GM19438 (cell line): Measurements from ENCODE around the gene DCTPP1.
"Not testable (repeated sequence)": the region's sequence is repeated elsewhere in the genome, so short reads cannot be mapped to it uniquely, and the experiment has no call there.

Experiments used
- ATAC-seq: cut with Tn5 transposase; IDR thresholded peaks from one replicate; pipeline ENCODE4 v1.9.1; 2021; ENCODE audit warnings: low read depth; ENCODE audit not compliant: unreplicated experiment

DCTPP1 gene

DNA sequence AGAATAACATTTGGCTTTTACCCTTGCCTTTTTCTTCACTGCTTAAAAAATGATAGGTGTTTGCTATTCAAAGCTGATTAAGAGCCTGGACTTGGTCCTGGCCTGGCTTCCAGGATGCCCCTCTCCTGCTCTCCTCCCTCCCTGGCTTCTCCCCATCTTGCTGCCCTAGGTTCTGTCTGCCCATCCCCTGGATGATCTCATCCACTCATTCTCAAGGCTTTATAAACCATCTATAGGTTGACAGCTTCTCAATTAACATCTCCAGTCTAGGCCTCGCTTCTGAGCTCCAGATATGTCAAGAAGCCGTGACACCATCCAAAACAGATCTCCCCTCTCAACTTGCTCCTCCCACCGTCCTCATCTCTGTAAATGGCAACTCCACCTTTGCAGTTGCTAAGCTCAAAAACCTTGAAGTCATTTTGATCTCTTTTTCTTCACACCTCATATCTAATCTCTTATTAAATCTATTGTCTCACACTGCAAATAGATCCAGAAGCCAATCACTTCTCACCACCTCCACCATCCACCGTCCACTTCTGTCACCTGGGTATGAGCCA lies 13.7 kb downstream of the DCTPP1 start:
- ATAC-seq: no peak

DNA sequence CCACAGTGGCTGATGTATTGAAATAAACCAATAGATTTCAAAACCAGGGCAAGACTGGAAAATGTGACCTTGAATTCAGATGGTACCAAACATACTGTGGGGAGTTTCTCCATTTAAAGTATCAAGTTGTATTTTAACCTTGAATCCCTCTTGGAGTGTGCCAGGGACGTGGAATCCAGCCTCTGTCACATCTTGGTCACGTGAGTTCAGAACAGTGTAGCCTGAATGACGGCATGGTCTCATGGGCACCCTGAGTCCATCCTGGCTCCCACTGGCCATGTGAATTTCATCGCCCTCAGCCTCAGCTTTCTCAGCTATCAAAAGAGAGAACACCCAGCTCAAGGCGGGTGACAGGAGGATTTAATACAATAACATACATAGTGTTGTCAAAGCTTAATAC lies 15.7 kb downstream of the DCTPP1 start:
- no peak for ATAC-seq

DNA sequence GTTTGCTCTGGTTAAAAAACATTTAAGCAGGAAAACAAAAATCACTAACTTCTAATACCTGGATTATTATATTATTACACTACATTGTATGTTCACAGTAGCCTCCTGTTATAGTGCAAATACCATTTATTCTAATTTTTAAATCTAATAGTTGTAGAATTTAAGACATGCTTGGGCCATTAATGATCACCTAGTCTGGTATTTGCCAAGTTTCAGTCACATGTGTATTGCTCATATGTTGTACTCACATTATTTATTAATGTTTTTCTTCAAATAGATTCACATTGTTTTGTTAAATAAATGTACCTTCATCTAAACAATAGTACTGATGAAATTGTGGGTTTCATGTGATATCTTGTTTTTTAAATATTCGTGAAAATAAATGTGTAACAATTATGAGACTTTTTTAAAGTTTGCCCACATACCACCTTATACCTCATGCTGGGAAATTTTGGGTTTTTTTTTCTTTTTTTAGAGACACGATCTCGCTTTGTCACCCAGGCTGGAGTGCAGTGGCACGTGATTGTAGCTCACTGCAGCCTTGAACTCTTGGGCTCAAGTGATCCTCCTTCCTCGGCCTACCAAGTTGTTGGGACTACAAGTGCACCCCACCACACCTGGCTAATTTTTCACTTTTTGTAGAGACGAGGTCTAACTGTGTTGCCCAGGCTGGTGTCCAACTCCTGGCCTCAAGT lies 16.6 kb downstream of the DCTPP1 start:
- no peak for ATAC-seq

DNA sequence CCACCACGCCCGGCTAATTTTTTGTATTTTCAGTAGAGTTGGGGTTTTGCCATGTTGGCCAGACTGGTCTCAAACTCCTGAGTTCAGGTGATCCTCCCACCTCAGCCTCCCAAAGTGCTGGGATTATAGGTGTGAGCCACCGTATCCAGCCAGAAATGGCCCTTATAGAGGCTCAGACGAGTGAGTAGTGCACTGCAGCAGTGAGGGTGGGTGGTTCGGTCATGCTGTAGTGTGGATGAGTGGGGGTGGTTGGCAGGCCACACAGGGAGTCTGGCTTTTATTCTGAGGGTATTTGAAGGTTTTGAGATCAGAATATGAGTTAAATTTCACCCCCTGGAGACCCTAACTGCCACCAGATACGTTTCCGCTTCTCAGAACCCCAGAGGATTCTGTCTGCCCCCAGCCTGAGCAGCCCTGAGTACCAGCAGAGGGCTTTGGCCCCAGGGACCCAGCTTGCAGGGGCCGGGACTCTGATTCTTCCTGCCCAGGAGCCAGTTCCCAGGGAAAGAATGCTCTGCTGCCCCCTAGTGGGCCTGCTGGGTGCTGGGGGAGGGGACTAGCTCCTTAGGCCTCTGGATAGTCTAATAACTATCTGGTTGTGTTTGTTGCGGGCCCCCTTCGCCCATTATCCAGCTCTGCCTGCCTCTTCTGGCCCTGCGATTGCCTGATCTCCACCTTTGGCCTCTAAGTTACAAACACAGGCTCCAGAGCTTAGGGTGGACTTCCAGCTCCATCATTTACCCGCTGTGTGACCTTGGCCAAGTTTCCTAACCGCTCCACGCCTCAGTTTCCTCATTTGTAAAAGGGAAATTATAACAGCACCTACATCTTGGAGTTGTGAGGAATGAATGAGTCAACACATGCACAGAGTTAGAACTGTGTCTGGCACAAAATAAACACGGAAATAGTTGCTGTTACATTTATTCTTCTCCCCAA lies 20.4 kb downstream of the DCTPP1 start:
- no peak for ATAC-seq

DNA sequence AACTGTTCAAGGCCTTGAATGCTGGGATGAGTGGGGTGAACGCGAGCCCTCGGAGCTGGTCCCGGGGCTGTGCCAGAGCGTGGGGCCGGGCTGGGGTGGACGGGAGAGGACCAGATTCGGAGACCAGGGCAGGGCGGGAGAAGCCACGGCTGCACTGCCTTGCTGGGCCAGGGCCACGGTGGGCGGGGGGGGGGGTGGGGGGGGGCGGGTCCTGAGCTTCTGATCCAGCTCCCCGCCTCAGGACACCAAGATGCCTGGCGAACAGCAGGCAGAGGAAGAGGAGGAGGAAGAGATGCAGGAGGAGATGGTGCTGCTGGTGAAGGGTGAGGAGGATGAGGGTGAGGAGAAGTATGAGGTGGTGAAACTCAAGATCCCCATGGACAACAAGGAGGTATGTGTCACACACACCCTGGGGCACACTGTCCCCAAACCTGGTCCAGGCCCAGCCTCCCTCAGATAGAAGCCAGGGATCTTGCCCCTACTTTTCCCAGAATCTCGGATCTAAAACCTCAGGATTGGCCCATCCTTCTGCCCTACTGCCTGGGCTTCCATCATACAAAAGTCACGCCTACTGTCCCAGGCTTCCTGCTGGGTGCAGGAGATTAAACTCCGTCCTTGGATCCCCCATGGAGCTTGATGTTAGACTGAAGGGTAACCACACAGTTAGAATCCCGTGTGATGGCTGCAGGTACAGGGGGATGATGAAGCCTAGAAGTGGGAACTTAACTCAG lies 21.9 kb downstream of the DCTPP1 start:
- peak; percentile 6 for ATAC-seq

DNA sequence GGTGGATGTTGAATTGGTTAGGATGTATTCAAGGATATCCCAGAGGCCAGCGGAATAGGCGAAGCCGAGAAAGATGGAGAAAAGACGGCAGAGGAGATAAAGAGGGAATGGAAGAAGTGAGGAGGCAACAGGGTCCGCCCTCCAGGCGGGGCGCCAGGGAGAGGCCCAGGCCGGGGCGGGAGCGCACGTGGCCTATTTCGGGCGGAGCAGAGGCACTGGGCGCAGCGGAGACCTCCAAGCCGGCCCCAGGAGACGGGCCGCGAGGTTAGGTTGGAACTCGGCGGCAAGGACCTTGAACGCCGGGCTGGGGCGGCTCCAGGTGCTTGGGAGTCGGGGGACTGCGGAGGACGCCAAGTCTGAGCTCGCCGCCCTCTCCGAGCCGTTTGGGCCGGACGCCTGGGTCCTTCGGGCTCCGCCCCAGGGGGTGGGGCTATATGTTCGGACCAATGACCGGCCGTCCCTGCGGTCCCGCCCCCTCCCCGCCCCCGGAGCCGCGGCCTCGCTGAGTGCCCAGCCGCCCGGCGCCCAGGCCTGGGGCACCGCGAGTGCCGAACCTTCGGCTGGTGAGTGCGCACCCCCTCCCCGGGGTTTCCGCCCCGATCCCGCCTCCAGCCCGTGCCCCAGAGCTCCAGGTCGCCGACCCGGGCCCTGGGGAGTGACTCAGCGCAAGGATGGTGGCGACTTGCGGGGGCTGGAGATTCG lies 22.6 kb downstream of the DCTPP1 start, which contains the start of gene ZNF771:
Gene ZNF771, plus strand, starts transcription at position 505 of the 702 bp plus-strand sequence. CDS start 448 bp downstream, outside the sequence.
- peak; percentile 74 for ATAC-seq

DNA sequence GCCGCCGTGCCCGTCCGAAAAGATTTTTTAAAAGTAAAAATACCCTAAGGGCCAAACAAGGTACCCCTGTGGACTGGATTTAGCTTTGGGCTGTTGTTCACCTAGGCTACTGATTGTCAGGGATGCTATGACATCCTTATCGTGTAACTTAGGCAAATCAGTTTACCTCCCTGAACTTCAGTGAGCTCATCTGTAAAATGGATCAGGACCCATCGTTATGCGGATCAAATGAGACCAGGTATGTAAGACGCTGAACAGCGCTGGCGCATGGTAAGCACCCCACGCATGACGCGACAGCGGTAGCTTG lies 23.1 kb downstream of the DCTPP1 start:
- no peak for ATAC-seq

DNA sequence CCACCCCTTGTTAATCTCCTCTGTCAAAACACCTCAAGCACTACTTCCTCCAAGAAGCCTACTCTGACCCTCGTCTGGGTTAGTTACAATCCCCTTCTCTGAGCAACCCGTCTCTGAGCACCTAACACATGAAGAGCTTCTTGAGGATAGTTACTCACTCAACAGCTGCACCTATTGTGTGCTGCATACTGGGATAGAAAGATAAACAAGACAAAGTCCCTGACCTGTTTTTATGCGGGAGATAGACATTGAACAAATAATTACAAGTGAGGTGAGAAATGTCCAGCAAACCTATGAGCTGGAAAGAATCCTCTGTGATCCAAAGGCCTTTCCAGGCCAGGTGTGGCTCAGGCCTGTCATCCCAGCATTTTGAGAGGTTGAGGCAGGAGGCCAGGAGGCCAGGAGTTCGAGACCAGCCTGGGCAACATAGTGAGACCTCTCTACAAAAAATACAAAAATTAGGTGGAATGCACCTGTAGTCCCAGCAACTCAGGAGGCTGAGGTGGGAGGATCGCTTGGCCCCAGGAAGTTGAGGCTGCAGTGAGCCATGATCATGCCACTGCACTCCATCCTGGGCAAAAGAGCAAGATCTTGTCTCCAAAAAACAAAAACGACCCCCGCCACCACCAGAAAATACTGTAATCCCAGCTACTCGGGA lies 27.9 kb downstream of the DCTPP1 start:
- no peak for ATAC-seq

DNA sequence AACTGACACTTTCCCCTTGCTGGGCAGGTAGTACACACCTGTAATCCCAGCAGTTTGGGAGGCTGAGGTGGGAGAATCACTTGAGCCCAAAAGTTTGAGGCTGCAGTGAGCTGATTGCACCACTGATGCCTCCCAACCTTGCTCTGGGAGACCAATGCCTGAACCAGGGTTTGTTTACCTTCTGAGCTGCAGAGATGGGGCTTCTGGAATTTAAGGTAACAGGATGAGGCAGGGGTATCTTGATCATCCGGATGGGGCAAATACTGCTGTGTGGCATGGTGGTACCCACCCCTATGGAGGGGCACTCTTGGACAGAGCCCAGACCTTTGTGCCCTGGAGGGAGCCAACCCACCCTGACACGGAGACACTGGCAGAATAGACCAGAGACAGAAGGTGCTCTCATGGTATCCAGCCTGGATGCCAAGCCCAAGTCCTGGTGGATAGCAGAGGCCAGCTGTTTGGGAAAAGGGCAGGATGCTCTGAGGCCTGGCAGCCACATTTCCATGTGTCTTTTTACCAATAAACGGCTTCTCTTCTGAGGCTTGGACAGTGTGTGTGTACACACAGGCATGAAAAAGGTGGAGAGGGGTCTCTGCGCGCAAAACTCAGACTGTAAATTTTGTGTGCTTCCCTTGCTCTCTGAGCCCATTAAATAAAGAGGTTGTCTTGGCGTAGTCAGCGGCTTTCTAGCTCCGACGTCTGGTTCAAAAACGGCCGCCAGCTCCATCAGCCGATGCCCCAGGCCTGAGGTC lies 30.2 kb downstream of the DCTPP1 start:
- ATAC-seq: no peak

DNA sequence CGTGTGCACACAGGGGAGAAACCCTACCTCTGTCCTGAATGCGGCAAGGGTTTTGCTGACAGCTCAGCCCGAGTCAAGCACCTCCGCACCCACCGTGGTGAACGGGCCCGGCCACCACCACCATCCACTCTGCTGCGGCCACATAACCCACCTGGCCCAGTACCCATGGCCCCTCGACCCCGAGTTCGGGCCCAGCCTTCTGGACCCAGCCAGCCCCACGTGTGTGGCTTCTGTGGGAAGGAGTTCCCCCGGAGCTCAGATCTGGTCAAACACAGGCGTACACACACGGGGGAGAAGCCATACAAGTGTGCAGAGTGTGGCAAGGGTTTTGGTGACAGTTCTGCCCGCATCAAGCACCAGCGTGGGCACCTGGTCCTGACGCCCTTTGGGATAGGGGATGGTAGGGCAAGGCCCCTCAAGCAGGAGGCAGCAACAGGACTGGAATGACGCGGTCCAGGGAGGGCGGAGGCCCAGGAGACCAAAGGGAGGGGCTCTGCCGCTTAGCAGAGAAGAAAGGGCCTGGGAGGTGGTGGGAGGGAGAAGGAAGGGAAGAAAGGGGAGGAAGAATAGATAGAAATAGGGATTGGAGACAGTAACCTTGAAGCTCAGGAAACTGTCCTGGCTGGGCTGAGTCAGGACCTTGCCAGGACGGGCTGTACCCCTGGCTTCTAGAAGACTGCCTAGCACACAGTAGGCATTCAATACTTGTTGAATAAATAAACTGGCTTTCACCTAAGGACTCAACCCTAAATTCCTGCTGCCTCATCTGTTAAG lies 31.0 kb downstream of the DCTPP1 start:
- no peak for ATAC-seq

DNA sequence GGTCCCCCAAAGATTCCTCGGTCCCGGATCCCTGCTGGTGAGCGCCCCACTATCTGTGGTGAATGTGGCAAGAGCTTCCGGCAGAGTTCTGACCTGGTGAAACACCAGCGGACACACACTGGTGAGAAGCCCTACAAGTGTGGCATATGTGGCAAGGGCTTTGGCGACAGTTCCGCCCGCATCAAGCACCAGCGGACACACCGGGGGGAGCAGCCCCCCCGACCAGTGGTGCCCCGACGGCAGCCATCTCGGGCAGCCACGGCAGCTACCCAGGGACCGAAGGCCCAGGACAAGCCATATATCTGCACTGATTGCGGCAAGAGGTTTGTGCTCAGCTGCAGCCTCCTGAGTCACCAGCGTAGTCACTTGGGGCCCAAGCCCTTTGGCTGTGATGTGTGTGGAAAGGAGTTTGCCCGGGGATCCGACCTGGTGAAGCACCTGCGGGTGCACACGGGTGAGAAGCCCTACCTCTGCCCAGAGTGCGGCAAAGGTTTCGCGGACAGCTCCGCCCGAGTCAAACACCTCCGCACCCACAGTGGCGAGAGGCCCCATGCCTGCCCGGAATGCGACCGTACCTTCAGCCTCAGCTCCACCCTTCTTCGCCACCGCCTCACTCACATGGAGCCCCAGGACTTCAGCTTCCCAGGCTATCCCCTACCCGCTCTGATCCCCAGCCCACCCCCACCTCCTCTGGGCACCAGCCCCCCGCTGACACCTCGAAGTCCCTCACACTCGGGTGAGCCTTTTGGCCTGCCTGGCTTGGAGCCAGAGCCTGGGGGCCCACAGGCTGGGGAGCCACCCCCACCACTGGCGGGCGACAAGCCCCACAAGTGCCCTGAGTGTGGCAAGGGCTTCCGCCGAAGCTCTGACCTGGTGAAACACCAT lies 31.8 kb downstream of the DCTPP1 start:
- no peak for ATAC-seq

DNA sequence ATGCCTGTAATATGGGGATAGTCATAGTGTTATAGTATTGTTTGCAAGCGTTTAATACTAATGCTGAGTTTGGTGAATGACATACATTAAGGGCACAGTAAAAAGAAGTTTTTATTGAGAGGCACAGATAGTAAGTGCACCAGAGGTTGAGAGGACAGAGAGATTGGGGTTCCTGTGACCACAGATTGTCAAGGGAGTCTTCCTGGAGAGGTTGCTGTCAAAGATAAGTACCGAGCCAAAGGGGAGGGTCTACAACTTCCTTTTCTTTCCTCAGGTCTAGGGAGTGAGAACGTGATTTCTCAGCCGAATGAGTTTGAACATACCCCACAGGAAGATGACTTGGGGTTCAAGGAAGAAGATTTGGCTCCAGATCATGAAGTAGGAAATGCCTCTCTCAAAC lies 32.8 kb downstream of the DCTPP1 start:
- ATAC-seq: no peak

DNA sequence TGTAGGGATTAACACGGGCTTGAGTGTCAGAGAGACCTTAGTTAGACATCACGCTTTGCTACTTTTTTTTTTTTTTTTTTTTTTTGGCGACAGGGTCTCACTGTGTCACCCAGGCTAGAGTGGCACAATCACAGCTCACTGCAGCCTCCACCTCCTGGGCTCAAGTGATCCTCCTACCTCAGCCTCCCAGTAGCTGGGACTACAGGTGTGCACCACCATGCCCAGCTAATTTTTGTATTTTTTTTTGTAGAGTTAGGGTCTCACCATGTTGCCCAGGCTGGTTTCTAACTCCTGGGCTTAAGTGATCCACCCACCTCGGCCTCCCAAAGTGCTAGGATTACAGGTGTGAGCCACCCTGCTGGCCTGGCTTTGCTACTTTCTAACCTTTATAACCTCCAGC lies 33.2 kb downstream of the DCTPP1 start:
- not testable (repeated sequence) for ATAC-seq

DNA sequence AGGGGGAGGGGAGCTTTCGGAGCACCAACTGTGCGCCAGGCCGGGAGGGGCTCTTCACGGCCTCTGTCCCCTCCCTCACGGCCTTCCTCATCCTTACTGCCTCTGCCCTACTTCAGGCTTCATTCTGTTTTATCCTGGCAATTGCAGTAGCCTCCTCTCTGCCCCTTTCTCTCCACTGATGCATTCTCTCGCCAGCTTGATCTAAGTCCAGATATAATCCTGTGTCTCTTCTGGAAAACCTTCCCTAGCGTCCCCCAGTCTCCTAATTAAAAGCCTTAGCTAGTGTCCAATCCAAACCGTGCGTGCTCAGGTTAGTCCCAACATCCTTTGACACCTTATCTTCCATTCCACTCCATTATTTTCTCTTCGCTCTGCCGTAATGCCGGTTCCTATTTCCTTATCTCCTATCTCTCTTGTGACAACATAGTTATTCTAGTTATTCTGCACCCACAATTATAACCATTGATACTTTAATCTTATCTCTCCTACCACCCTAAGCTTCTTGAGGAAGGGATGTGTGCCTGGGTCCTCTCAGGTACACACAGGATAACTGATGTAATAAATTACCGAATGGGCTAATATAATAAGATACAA lies 33.7 kb downstream of the DCTPP1 start:
- ATAC-seq: no peak

DNA sequence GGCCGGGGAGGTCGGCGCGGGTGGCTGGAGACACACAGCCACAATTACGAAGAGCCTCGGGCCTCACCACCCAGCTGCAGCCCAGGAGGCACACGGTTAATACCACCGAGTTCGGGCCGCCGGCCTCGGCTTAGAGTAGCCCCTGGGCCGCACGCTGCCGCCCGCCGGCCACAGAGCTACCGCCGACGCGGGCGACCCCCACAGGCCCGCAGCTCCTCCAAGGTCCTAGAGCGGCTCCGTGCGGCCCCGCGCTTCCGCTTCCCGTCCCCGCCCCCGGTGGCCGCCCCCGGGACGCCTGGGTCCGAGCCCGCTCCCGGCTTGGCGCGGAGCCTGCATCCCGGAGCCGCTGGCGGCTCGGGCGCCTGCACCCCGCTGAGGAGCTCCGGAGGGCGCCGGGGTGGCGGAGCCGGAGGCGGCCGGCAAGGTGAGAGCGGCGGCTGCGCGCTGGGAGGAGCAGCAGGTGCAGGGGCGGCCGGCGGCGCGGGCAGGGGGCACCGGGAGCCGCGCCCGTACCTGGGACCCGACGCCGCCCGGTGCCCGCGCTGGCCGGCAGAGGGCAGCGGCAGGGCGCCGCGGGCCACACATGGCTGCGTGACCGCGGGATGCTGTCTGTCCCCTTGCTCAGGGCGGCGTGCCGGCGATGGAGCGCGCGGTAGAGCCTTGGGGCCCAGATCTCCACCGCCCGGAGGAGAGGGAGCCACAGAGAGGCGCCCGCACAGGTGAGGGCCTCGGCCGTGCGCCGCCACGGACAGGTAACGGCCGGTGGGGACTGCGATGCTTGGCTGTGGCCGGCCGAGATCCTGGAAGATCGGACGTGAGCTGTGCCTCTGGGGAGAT lies 34.5 kb downstream of the DCTPP1 start, which contains the start of gene ZNF48:
Gene ZNF48, plus strand, starts transcription at position 266 of the 837 bp plus-strand sequence. Its CDS starts 375 bp downstream, at position 641.
- peak; percentile 66 for ATAC-seq

DNA sequence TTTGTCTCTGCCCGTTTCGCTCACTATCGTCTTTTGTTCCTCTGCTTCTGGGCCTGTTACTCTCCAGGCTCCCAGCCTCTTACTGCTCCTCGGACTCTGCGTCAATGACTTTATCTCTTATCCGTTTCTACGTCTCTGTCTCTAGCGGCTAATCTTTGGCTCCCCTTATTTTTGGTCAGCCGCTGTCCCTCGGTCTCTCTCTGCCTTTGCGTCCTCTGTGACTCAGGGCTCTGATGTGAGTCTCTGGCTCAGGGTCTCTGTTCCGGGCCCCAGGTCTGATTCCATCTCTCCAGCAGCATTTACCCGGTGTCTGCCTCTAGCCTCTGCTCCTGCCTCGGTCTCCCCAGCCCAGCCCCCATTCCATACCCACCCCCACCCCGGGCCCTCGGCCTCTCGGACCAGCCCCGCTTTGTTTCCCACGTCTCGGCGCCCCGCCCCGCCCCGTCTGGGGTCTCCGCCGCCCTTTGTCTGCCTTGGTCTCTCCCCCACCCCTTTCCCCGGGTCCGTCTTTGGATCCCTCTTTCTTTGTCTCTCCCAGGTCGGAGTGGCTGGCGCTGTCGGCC lies 35.2 kb downstream of the DCTPP1 start:
- ATAC-seq: no peak
